Prostate gland (tissue), 2 donors: ENCODE data around the gene RGPD4. TPM values are rescaled to one million over a fixed set of nuclear protein-coding genes. Genes with fewer than 3 reads are reported as not detected.
A peak's percentile ranks its signal among the peaks of the same experiment; 100 is the strongest.

Experiments used
- DNase-seq: peaks from one replicate; pipeline ENCODE4 v3.0.0-alpha.2; 2019; ENCODE audit warnings: low spot score
- H3K27ac ChIP-seq, 2 donors: fragments of 200-600 bp; sonication (generic); 2 replicates each; pipeline ENCODE4 v1.5.1; 2017 to 2019
- H3K27me3 ChIP-seq: fragments of 200-600 bp; sonication (generic); replicated peaks from 2 replicates; pipeline ENCODE4 v1.5.1; 2019; ENCODE audit not compliant: insufficient read depth
- H3K36me3 ChIP-seq, 2 donors: fragments of 200-600 bp; sonication (generic); 1 replicate in 1 of 2; 2 replicates in 1 of 2; pipeline versions ENCODE4 v1.5.1 to v1.8.1; 2017 to 2019
- H3K4me1 ChIP-seq: fragments of 200-600 bp; sonication (generic); replicated peaks from 2 replicates; pipeline ENCODE4 v1.5.1; 2019
- H3K4me3 ChIP-seq, 2 donors: fragments of 200-600 bp; sonication (generic); 2 replicates each; pipeline ENCODE4 v1.5.1; 2017 to 2019
- H3K9me3 ChIP-seq: fragments of 200-600 bp; sonication (generic); 2 replicates; pipeline ENCODE4 v1.5.1; 2017
- CTCF ChIP-seq, 4 experiments: fragments of 200-600 bp in 2 of 4; fragments of 450-650 bp in 2 of 4; sonication (generic) in 2 of 4; IDR thresholded peaks; 1 replicate in 3 of 4; 2 replicates in 1 of 4; pipeline ENCODE4 v1.5.1; 2016 to 2019; ENCODE audit warnings: antibody characterized with exemption in 4 of 4, mild to moderate bottlenecking in 2 of 4, moderate library complexity in 2 of 4
- POLR2A ChIP-seq: fragments of 450-650 bp; IDR thresholded peaks from one replicate; pipeline ENCODE4 v1.6.1; 2016; ENCODE audit warnings: antibody characterized with exemption, mild to moderate bottlenecking
- POLR2AphosphoS5 ChIP-seq: sonication (generic); formaldehyde crosslinking; IDR thresholded peaks from one replicate; pipeline ENCODE4 v1.6.1; 2017; ENCODE audit warnings: antibody characterized with exemption
- WGBS: methylation state at CpG from one replicate; pipeline ENCODE4 v1.1.5; 2018; 5-methylcytosine and 5-hydroxymethylcytosine counted together
- intact Hi-C: fragments of 100-400 bp; cut with DNase I; formaldehyde crosslinking; loops from one replicate; pipeline ENCODE4 v1.14.2; 2022
- total RNA-seq, 2 donors: library from RNA; depleted of rRNA; stranded (reverse); fragments of >200 nt; gene quantifications; one replicate each; pipeline ENCODE4 v1.1.0, GENCODE V29; 2016

Gene RGPD4
- total RNA-seq, 2 donors from 2014 or later: 0.17 TPM; not detected in 1

GRCh38 chr2:107804608-107805498 is 21.8 kb upstream of the RGPD4 start:
- Histone ChIP-seq H3K27ac (no peak overlapping the region), H3K36me3 (no peaks in the 10 kb centered on the region), H3K9me3 (no peaks in the 10 kb centered on the region), H3K27me3 (no peaks in the 10 kb centered on the region), H3K4me3 (no peak overlapping the region), H3K4me1 (no peaks in the 10 kb centered on the region)
- no peak for DNase-seq
- TF ChIP-seq POLR2A (no peak), CTCF (IDR thresholded peaks at IDR 0.05) (no peak), POLR2AphosphoS5 (no peak)
- 94% methylated on average over 6 of the region's 6 CpGs for WGBS
- intact Hi-C loops: no loop called here

GRCh38 chr2:107806901-107807300 is 19.8 kb upstream of the RGPD4 start:
- no peak overlapping the region for H3K4me3 ChIP-seq
- no peak overlapping the region for H3K27ac ChIP-seq
- no peaks in the 10 kb centered on the region for H3K36me3 ChIP-seq
- H3K4me1 ChIP-seq: no peaks in the 10 kb centered on the region
- intact Hi-C loops: no loop called here
- 82% methylated on average over 4 of the region's 4 CpGs for WGBS
- no peak for DNase-seq
- H3K9me3 ChIP-seq: no peaks in the 10 kb centered on the region
- TF ChIP-seq POLR2A: no peak
- TF ChIP-seq CTCF (IDR thresholded peaks at IDR 0.05): no peak
- TF ChIP-seq POLR2AphosphoS5: no peak
- no peaks in the 10 kb centered on the region for H3K27me3 ChIP-seq

- Histone ChIP-seq H3K36me3 (no peaks in the 10 kb centered on the region), H3K27ac (no peak overlapping the region), H3K9me3 (no peaks in the 10 kb centered on the region), H3K4me1 (no peaks in the 10 kb centered on the region), H3K4me3 (no peak overlapping the region), H3K27me3 (no peaks in the 10 kb centered on the region)
- intact Hi-C loops: no loop called here
- WGBS: 68% methylated on average over 7 of the region's 7 CpGs
- DNase-seq: no peak
- TF ChIP-seq POLR2A (no peak), POLR2AphosphoS5 (no peak), CTCF (IDR thresholded peaks at IDR 0.05) (no peak)
Observed at GRCh38 chr2:107807988-107808387, 18.7 kb upstream of the RGPD4 start.

- TF ChIP-seq CTCF (IDR thresholded peaks at IDR 0.05): no peak
- TF ChIP-seq POLR2AphosphoS5: no peak
- TF ChIP-seq POLR2A: no peak
- 51% methylated on average over 7 of the region's 7 CpGs for WGBS
- intact Hi-C loops: no loop called here
- no peaks in the 10 kb centered on the region for H3K27me3 ChIP-seq
- no peak for DNase-seq
- peak overlapping the region in 1 of 2 donors; percentile 28 for H3K27ac ChIP-seq
- no peaks in the 10 kb centered on the region for H3K9me3 ChIP-seq
- H3K4me1 ChIP-seq: no peaks in the 10 kb centered on the region
- H3K36me3 ChIP-seq: no peaks in the 10 kb centered on the region
- H3K4me3 ChIP-seq: no peak overlapping the region
Observed at GRCh38 chr2:107808959-107809358, 17.7 kb upstream of the RGPD4 start.

- intact Hi-C loops: no loop called here
- Histone ChIP-seq H3K9me3 (no peaks in the 10 kb centered on the region), H3K27ac (no peak overlapping the region), H3K27me3 (no peaks in the 10 kb centered on the region), H3K4me3 (no peak overlapping the region), H3K4me1 (no peaks in the 10 kb centered on the region), H3K36me3 (no peaks in the 10 kb centered on the region)
- 36% methylated on average over 3 of the region's 3 CpGs for WGBS
- TF ChIP-seq CTCF (IDR thresholded peaks at IDR 0.05): no peak
- TF ChIP-seq POLR2AphosphoS5: no peak
- TF ChIP-seq POLR2A: no peak
- no peak for DNase-seq
Observed at GRCh38 chr2:107809835-107810234, 16.9 kb upstream of the RGPD4 start.
